Neural progenitor cell (in vitro differentiated cells): ENCODE results near the gene ABCF3.

Experiments
- EZH2 ChIP-seq: fragments of 200-600 bp; sonication (generic); IDR thresholded peaks from 2 replicates; pipeline ENCODE4 v1.6.1; 2017; ENCODE audit warnings: antibody characterized with exemption, mild to moderate bottlenecking, moderate library complexity
- EZH2phosphoT487 ChIP-seq: fragments of 200-600 bp; sonication (generic); IDR thresholded peaks from 2 replicates; pipeline ENCODE4 v1.6.1; 2017; ENCODE audit warnings: antibody characterized with exemption
- TF ChIP-seq, protein P1 (sequence below): fragments of 200-600 bp; sonication (generic); IDR thresholded peaks from 2 replicates; pipeline ENCODE4 v1.5.1; 2017; ENCODE audit warnings: antibody characterized with exemption, mild to moderate bottlenecking

DNA sequence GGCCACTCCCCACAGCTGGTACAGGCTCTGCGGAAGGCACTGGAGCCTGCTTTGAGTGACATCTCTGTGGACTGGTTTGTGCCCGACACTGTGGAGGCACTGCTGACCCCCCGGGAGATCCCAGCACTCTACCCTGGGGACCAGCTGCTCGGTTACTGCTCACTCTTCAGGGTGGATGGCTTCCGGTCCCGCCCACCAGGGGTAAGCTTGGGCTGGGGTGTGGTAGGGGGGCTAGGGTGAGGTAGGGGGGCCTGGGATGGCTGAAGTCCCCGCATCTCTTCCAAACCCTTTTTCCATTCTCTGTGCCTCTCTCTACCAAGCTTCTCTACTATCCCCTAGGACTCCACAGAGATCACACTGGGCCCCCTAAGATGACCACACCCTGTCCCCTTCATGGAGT, 51.2 kb downstream of the ABCF3 start:
- TF ChIP-seq, protein P1, sequence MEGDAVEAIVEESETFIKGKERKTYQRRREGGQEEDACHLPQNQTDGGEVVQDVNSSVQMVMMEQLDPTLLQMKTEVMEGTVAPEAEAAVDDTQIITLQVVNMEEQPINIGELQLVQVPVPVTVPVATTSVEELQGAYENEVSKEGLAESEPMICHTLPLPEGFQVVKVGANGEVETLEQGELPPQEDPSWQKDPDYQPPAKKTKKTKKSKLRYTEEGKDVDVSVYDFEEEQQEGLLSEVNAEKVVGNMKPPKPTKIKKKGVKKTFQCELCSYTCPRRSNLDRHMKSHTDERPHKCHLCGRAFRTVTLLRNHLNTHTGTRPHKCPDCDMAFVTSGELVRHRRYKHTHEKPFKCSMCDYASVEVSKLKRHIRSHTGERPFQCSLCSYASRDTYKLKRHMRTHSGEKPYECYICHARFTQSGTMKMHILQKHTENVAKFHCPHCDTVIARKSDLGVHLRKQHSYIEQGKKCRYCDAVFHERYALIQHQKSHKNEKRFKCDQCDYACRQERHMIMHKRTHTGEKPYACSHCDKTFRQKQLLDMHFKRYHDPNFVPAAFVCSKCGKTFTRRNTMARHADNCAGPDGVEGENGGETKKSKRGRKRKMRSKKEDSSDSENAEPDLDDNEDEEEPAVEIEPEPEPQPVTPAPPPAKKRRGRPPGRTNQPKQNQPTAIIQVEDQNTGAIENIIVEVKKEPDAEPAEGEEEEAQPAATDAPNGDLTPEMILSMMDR = no peak
- TF ChIP-seq EZH2 (no peak), EZH2phosphoT487 (no peak)
